Activated CD4-positive, alpha-beta T cell treated with anti-CD3 and anti-CD28 coated beads, Interleukin-2, amount 10 ng/mL, durations not matched to agents 24 days and 14 days (primary cell): ENCODE results near the gene PALS1. TPM values are rescaled to one million over a fixed set of nuclear protein-coding genes. Genes with fewer than 3 reads are reported as not detected.
"Not testable (repeated sequence)": the region's sequence is repeated elsewhere in the genome, so short reads cannot be mapped to it uniquely, and the experiment has no call there.

Experiments used
- DNase-seq: peaks from one replicate; pipeline ENCODE4 v3.0.0; 2022
- H3K27ac Mint-ChIP-seq: one replicate; pipeline ENCODE4 v1.8.0; 2022; ENCODE audit warnings: mild to moderate bottlenecking, mixed read lengths
- H3K27me3 Mint-ChIP-seq: one replicate; pipeline ENCODE4 v1.8.0; 2022; ENCODE audit warnings: mixed read lengths
- H3K36me3 Mint-ChIP-seq: one replicate; pipeline ENCODE4 v1.8.0; 2022; ENCODE audit warnings: low read depth, mild to moderate bottlenecking, mixed read lengths
- H3K4me1 Mint-ChIP-seq: one replicate; pipeline ENCODE4 v1.8.0; 2021; ENCODE audit warnings: mixed read lengths
- H3K4me3 Mint-ChIP-seq: one replicate; pipeline ENCODE4 v1.8.0; 2022; ENCODE audit warnings: mild to moderate bottlenecking, moderate library complexity, mixed read lengths
- H3K9me3 Mint-ChIP-seq: one replicate; pipeline ENCODE4 v1.8.0; 2021; ENCODE audit warnings: mixed read lengths
- intact Hi-C: fragments of 100-400 bp; cut with micrococcal nuclease; formaldehyde crosslinking; loops from one replicate; pipeline ENCODE4 v1.15.1; 2023
- total RNA-seq: library from RNA; stranded (reverse); gene quantifications from 2 replicates; pipeline ENCODE4 v1.2.3, GENCODE V29; 2022

PALS1 gene
- total RNA-seq, 1 donor from 2014 or later, result 5.2 TPM

DNA sequence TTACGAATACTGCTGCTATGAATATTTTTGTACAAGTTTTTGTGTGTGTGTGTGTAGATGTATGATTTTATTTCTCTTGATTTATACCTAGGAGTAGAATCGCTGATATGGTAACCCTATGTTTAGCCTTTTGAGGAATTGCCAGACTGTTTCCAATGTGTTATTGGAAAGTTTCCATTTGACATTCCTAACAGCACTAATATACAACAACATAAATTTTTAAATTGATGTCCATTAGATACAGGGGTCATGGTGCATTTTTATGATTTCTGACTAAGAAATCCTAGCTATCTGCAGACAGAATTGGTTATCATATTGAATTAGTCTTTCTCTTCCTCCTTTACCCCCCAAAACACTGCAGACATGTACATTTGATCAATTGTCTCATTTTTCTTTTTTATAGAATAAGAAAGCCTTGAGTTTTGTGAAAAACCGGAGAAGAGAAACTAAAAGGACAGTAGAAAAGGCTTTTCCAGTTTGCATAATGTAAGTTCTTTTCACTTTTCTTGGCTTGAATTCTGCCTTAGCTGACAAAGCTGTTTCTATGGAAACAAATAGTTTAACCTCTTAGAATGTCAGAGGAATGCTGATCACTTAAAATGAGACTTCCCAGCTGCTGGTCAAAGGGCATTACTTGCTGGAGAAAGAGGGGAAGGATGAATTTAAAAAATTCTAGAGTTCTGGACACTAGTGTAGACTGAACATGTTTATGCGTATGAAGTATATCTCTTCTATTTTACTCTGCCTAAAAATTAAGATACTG lies 28.2 kb downstream of the PALS1 start:
- Mint-ChIP-seq H3K4me1 (peaks cover 7% of the 10 kb centered on the region), H3K9me3 (no peaks in the 10 kb centered on the region), H3K36me3 (peaks cover 16% of the 10 kb centered on the region), H3K4me3 (no peak overlapping the region), H3K27ac (no peak overlapping the region), H3K27me3 (no peaks in the 10 kb centered on the region)
- DNase-seq, result no peak
- intact Hi-C loops, result no loop called here

- no peak overlapping the region for H3K27ac Mint-ChIP-seq
- H3K4me1 Mint-ChIP-seq, result peaks cover 7% of the 10 kb centered on the region
- no peak overlapping the region for H3K4me3 Mint-ChIP-seq
- intact Hi-C loops, result no loop called here
- no peaks in the 10 kb centered on the region for H3K27me3 Mint-ChIP-seq
- peaks cover 16% of the 10 kb centered on the region for H3K36me3 Mint-ChIP-seq
- H3K9me3 Mint-ChIP-seq, result no peaks in the 10 kb centered on the region
- DNase-seq, result no peak
These were observed 29.0 kb downstream of the PALS1 start for GRCh38 chr14:67270145-67270753.

- no peak overlapping the region for H3K4me3 Mint-ChIP-seq
- intact Hi-C loops, result no loop called here
- H3K9me3 Mint-ChIP-seq, result peaks cover 3% of the 10 kb centered on the region
- H3K27ac Mint-ChIP-seq, result no peak overlapping the region
- H3K4me1 Mint-ChIP-seq, result peaks cover 7% of the 10 kb centered on the region
- no peaks in the 10 kb centered on the region for H3K27me3 Mint-ChIP-seq
- no peak for DNase-seq
- H3K36me3 Mint-ChIP-seq, result peaks cover 18% of the 10 kb centered on the region
These were observed 29.7 kb downstream of the PALS1 start for GRCh38 chr14:67270933-67271332.

GRCh38 chr14:67273281-67273680 lies 32.0 kb downstream of the PALS1 start:
- H3K9me3 Mint-ChIP-seq, H3K4me3 Mint-ChIP-seq, H3K4me1 Mint-ChIP-seq, intact Hi-C loops, H3K27me3 Mint-ChIP-seq, DNase-seq, H3K27ac Mint-ChIP-seq: not testable (repeated sequence)
- peaks cover 22% of the 10 kb centered on the region for H3K36me3 Mint-ChIP-seq

DNA sequence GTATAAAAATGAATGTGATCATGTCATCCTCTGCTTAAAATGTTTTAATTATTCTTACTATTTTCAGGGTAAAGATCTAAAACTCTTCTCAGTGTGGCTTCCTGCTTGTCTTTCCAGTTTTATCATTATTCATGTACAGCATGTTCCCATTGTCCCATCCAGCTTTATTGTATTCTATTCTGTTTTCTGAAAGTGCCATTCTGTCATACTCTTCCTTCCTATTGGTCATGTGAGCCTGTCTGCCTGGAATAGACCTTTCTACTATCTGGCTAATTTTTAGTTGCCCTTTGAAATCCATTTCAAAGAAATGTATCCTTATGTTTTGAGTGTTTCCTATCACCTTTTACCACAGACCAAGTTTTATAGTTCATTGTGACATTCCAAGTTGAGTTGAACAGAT lies 34.9 kb downstream of the PALS1 start:
- DNase-seq, result no peak
- H3K27ac Mint-ChIP-seq, result no peak overlapping the region
- peaks cover 3% of the 10 kb centered on the region for H3K4me1 Mint-ChIP-seq
- intact Hi-C loops, result no loop called here
- H3K9me3 Mint-ChIP-seq, result peaks cover 6% of the 10 kb centered on the region
- H3K4me3 Mint-ChIP-seq, result no peak overlapping the region
- H3K36me3 Mint-ChIP-seq, result peaks cover 22% of the 10 kb centered on the region
- H3K27me3 Mint-ChIP-seq, result no peaks in the 10 kb centered on the region

GRCh38 chr14:67280506-67280905 lies 39.3 kb downstream of the PALS1 start:
- Mint-ChIP-seq H3K36me3 (peaks cover 7% of the 10 kb centered on the region), H3K27me3 (no peaks in the 10 kb centered on the region), H3K4me3 (no peak overlapping the region), H3K27ac (no peak overlapping the region), H3K4me1 (peaks cover 3% of the 10 kb centered on the region), H3K9me3 (peaks cover 6% of the 10 kb centered on the region)
- no peak for DNase-seq
- intact Hi-C loops, result loop anchor here (10.0 kb wide), 1 partner anchor 786 kb away; no protein-coding TSS in a partner anchor

DNA sequence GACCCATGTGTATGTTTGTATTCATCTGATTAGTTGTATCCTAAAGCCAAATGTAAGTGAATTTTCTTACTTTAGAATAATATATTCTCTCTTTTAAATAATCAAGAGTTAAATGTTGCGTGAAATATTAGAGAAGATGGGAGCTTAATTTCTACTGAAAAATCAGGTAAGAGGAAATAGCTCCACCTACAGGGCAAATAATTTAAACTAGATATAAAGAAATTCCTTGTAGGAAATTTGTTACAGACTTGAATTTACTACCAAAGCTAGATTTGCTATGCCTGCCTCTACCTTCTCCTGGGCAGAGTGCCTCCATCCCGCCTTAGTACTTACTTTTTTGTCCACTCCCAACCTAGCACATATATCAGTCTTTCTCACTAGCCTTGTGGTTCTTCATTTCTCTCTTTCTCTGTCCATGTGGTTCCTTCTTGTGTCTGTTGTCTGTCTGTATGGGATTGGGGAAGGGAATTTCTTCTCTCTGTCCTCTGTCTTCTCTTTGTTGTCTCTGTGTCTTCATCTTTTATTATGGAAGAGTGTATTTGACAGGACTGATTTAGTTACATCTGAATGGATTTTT lies 44.7 kb downstream of the PALS1 start:
- Mint-ChIP-seq H3K4me1 (no peaks in the 10 kb centered on the region), H3K4me3 (no peak overlapping the region), H3K36me3 (no peaks in the 10 kb centered on the region), H3K27me3 (no peaks in the 10 kb centered on the region), H3K9me3 (no peaks in the 10 kb centered on the region), H3K27ac (no peak overlapping the region)
- DNase-seq, result no peak
- intact Hi-C loops, result loop anchor here (1.0 to 10.0 kb wide), 3 partner anchors 120 to 791 kb away; no protein-coding TSS in a partner anchor

Other genes starting within 250 kb of the PALS1 start
- 0.14 and 0.28 TPM in 2 replicates for gene GARIN2, start 52.0 kb upstream of the PALS1 start, total RNA-seq
- gene ATP6V1D, start 118.4 kb downstream of the PALS1 start, total RNA-seq, result 29.7 and 30.1 TPM in 2 replicates
- 255 and 268 TPM in 2 replicates for gene EIF2S1, start 118.9 kb downstream of the PALS1 start, total RNA-seq
- 0.95 and 1.7 TPM in 2 replicates for gene PLEK2, start 170.7 kb downstream of the PALS1 start, total RNA-seq
- gene TMEM229B, start 247.3 kb downstream of the PALS1 start, total RNA-seq, result 2.4 and 2.7 TPM in 2 replicates